GM10248 (cell line): ENCODE measurements around the gene NF2.

Experiments used
- CTCF ChIA-PET: fragments of 300-600 bp; sonication (Branson Sonifier 250); formaldehyde crosslinking; extraction: SDS; loops from one replicate; lab custom pipeline; 2021; ENCODE audit warnings: antibody characterized with exemption; lab: Yijun Ruan, JAX
- POLR2A ChIA-PET: fragments of 350-650 bp; sonication (Branson Sonifier 250); formaldehyde crosslinking; extraction: SDS; loops from one replicate; lab custom pipeline; 2020; ENCODE audit warnings: antibody characterized with exemption; lab: Yijun Ruan, JAX
- DNase-seq: peaks from one replicate; pipeline ENCODE4 v3.0.0; 2012; ENCODE audit errors: extremely low spot score
- TF ChIP-seq, protein P1 (sequence below): IDR thresholded peaks from 2 replicates; pipeline ENCODE4 v1.5.1; 2012; ENCODE audit warnings: mild to moderate bottlenecking, low read depth; ENCODE audit errors: extremely low read depth, missing control alignments, control extremely low read depth

The NF2 gene

DNA sequence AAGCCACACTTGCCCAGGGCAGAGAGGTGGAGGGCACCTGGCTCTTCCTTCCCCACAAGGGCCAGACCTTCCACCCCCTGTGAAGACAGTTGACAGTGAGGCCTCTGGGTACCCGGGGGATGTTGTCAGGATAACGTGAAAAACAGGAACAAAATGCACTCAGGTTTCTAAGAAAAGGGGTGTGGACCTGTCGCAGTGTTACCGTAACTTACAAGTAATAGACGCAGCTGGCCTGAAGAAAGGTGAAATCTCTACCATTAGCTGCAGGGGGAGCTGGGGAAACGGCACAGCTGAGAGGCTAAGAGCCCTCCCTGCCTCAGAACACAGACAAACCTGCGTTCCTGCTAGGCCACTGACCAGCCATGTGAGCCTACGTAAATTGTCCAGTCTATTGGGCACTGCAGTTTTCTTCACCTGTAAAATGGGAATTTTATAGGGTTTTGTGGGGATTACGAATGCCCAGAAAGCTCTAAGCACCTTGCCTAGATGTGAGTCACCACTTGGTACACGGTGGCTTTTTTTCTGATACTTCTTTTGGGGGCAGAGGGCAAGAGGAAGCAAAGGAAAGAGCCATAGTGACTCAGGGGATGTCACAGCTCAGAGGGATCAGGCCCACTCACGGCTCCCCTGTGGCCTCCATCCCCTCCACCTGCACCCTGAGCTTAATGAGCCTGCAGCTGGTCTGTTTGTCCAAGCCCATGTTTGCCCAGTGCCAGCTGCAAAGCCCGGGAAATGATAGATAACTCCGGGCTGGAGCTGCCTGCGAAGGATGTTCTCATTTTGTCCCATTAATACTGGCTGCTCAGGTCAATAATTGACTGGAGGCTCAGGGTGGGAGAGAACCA lies 97.9 kb downstream of the NF2 start:
- ChIA-PET CTCF (interaction anchor here (0.6 to 1.6 kb wide), 9 partner anchors 15 to 387 kb away, joined by 3 to 5 read pairs (median 3); no protein-coding TSS in a partner anchor), POLR2A (no interaction called here)
- no peak for DNase-seq
- TF ChIP-seq, protein P1, sequence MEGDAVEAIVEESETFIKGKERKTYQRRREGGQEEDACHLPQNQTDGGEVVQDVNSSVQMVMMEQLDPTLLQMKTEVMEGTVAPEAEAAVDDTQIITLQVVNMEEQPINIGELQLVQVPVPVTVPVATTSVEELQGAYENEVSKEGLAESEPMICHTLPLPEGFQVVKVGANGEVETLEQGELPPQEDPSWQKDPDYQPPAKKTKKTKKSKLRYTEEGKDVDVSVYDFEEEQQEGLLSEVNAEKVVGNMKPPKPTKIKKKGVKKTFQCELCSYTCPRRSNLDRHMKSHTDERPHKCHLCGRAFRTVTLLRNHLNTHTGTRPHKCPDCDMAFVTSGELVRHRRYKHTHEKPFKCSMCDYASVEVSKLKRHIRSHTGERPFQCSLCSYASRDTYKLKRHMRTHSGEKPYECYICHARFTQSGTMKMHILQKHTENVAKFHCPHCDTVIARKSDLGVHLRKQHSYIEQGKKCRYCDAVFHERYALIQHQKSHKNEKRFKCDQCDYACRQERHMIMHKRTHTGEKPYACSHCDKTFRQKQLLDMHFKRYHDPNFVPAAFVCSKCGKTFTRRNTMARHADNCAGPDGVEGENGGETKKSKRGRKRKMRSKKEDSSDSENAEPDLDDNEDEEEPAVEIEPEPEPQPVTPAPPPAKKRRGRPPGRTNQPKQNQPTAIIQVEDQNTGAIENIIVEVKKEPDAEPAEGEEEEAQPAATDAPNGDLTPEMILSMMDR, result no peak

DNA sequence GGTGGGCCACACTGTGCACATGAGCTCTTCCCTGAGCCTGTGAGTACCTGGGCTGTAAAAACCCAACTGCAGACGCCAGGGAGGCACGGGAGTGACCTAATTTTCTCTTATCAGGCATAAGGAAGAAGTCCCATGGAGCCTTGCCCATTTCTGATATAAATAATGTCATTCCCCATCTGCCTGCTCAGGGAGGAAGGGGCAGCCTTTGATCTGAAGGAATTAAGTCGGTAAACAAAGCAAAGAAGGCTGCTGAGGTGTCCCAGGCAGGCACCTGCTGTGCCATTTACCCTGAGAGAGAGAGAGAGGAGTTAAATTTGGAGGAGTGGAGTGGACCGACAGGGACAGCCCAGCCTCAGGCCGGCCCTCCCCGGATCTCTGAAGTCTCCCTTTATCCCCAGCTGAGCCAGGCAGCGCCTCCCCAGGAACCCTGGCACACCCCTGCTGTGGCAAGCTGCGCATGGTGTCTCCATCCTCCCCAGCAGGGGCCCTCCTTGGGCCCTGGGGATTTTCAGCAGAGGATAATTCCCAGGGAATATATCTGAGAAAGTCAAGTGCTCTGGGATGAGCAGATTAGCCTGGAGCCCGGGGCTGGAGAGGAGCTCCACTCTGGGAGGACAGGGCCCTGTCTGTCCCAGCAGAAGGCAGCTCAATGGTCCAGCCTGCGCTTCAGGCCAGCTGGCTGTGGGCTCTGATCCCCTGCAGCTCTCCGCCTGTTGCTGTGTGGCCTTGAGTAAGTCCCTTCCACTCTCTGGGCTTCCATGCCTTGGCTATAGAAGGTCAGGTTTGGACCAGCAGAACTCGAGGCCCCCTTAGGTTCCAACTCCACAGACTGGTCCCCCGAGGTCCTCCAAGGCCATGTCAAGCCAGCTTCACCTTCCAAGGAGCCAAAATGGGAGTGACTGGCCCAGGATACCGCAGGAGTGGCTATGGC lies 98.8 kb downstream of the NF2 start:
- DNase-seq, result no peak
- ChIA-PET CTCF (interaction anchor here (0.6 to 1.6 kb wide), 7 partner anchors 15 to 386 kb away, joined by 3 to 5 read pairs (median 3); no protein-coding TSS in a partner anchor), POLR2A (no interaction called here)
- TF ChIP-seq, protein P1, result no peak

DNA sequence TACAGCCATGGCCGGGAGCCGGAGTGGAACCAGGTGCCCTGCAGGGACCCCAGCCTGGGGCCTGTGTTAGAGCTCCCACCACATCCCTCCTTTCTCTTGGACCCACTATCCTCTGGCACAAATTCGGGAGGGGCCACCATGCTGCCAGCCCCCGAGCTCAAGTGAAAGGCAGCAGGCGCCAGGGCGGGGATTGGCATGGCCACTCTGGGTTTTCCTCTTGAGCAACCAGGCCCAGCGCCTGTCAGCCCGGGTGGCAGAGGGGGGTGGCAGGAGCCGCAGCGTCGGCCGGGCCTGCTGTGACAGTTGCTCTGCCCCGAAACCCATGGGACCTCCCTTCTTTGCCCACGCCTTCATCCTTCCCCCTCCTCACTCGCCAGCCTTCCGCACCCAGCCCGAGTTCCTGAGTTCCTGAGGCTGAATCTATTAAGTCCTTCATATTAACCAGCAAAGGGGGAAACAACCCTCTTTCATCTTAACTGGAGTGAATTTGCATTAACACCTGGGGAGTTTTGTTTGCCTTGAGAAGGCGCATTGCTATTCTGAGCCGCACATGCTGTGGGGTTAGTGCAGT lies 99.6 kb downstream of the NF2 start:
- TF ChIP-seq, protein P1, result no peak
- ChIA-PET CTCF (interaction anchor here (1.1 kb wide), 1 partner anchor 385 kb away, joined by 5 read pairs; no protein-coding TSS in a partner anchor), POLR2A (no interaction called here)
- no peak for DNase-seq

DNA sequence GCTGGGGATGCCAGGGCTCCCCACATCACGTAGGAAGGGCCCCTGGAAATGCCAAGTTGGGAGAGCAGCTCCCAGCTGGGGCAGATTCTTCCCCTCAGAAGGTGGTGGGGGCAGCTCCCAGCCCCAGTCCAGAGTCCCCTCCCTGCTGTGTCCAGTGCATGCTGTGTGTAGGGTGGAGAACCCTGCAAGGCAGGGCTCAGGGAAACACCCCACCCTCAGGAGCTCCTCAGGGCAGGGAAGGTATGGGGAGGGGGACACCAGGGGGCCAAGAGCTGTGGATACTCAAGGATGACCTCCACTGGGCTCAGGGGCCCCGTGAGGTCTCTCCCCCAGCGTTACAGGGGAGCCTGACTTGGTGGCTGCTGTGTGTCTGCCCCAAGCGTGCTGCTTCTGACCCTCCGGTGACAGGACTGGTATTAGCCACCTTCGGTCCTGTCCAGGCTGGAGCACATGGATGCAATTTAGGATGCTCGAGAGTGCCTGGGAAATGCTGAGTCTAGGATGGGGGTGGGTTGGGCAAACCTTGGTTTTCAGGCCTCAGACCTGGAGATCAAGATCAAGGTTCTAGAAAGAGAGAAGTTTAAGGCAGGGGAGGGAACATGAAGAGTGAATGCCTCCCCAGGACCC lies 100.2 kb downstream of the NF2 start:
- CTCF ChIA-PET, result no interaction called here
- DNase-seq, result no peak
- TF ChIP-seq, protein P1, result no peak
- POLR2A ChIA-PET, result no interaction called here

DNA sequence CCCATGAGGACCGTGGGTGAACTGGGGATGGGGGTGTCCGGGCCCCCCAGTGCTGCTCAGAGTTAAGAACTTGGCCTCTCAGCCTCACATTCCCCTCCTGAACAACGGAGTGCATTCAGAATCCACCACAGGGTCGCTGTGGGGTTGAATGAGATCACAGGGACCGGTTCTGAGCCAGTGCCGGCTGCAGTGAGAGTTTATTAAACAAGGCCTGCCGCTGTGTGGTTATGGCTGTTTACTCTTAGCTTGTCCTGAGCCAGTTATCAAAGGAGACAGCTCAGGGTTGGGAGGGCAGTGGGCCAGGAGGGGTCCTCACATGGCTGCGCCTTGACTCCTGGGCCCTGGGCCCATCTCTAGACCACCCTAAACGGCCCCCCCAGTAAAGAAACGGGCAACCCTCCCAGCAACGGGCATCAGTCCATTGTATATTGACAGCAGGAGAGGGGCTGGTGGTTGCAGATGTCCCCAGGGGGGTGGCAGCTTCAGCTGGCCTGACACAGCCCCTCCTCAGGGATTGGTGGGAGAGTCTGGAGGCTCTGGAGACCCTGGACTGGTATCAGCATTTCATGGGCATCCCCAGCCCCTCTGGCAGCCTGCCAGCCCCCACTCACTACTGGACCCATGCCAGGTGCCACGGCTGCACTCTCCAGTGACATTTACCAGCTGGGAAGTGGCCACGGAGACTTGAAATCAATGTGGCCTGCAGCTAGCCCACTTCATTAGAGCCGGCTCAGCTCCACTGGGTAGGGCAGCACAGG lies 101.3 kb downstream of the NF2 start:
- no peak for DNase-seq
- TF ChIP-seq, protein P1, result no peak
- CTCF ChIA-PET, result interaction anchor here (1.3 to 1.7 kb wide), 2 partner anchors 12 to 300 kb away, joined by 3 to 5 read pairs; no protein-coding TSS in a partner anchor
- POLR2A ChIA-PET, result no interaction called here
